DMS53 (cell line): Measurements from ENCODE around the gene HARBI1.

ENCODE experiments used
- DNase-seq: peaks from one replicate; lab custom pipeline; 2025; lab: John Stamatoyannopoulos, UW

The HARBI1 gene

DNA sequence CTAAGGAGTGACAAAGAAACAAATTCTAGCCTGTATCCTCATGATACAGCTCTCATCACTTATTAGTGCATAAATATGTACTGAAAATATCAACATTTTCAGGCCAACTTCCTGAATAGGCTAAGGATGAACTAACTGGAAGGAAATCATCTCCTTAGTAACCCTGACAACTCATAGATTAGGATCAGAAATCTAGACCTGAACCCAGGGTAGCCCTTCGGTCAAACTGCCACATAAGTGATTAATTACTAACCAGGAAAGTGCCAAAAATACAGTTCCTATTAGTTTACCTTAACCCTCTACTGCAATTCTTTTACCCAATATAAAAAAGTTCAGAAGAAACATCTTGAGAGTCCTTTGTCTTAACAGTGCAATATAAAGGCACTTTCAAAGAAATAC is 63.2 kb downstream of the HARBI1 start:
- DNase-seq = no peak
